Lower lobe of right lung (tissue), 2 donors: ENCODE results near the gene NEDD9. TPM values are rescaled to one million over a fixed set of nuclear protein-coding genes. Genes with fewer than 3 reads are reported as not detected.

Experiments
- ATAC-seq, 2 donors: fragments of 200-7000 bp; cut with Tn5 transposase; one replicate each; pipeline ENCODE4 v1.9.1; 2020 to 2022; ENCODE audit warnings: mild to moderate bottlenecking in 2 of 2, moderate library complexity in 2 of 2
- DNase-seq: peaks from one replicate; pipeline ENCODE4 v3.0.0-alpha.2; 2020
- H3K27ac ChIP-seq: fragments of 200-600 bp; one replicate; pipeline ENCODE4 v1.8.0; 2022
- H3K27me3 ChIP-seq: fragments of 200-600 bp; one replicate; pipeline ENCODE4 v1.8.0; 2022; ENCODE audit warnings: low read depth
- H3K36me3 ChIP-seq: fragments of 200-600 bp; one replicate; pipeline ENCODE4 v1.8.0; 2022; ENCODE audit warnings: mild to moderate bottlenecking
- H3K4me1 ChIP-seq: fragments of 200-600 bp; one replicate; pipeline ENCODE4 v1.8.0; 2022
- H3K4me3 ChIP-seq: fragments of 200-600 bp; one replicate; pipeline ENCODE4 v1.8.0; 2022; ENCODE audit warnings: mild to moderate bottlenecking
- H3K9me3 ChIP-seq: fragments of 200-600 bp; one replicate; pipeline ENCODE4 v1.8.0; 2022
- intact Hi-C: fragments of 100-400 bp; cut with DNase I; formaldehyde crosslinking; loops from one replicate; pipeline ENCODE4 v1.11.0; 2022
- long read RNA-seq: library from polyadenylated mRNA; unstranded; transcript quantifications from one replicate; pipeline ENCODE4 v2.0.0, GENCODE V29; 2021
- total RNA-seq: library from RNA; stranded (reverse); fragmentation: NEBNext Ultra II Directional; extraction: Animal tissue kit (Norgen Biotek cat#: 25700); gene quantifications from one replicate; pipeline ENCODE4 v1.2.1, GENCODE V29; 2021
- TF ChIP-seq, protein P1 (sequence below): fragments of 200-600 bp; IDR thresholded peaks from one replicate; pipeline ENCODE4 v1.8.0; 2022; ENCODE audit warnings: antibody characterized with exemption, mild to moderate bottlenecking
- donor health status: DM: no; HTN: yes; CAD: no; lungs with severe emphysema.

The NEDD9 gene, protein sequence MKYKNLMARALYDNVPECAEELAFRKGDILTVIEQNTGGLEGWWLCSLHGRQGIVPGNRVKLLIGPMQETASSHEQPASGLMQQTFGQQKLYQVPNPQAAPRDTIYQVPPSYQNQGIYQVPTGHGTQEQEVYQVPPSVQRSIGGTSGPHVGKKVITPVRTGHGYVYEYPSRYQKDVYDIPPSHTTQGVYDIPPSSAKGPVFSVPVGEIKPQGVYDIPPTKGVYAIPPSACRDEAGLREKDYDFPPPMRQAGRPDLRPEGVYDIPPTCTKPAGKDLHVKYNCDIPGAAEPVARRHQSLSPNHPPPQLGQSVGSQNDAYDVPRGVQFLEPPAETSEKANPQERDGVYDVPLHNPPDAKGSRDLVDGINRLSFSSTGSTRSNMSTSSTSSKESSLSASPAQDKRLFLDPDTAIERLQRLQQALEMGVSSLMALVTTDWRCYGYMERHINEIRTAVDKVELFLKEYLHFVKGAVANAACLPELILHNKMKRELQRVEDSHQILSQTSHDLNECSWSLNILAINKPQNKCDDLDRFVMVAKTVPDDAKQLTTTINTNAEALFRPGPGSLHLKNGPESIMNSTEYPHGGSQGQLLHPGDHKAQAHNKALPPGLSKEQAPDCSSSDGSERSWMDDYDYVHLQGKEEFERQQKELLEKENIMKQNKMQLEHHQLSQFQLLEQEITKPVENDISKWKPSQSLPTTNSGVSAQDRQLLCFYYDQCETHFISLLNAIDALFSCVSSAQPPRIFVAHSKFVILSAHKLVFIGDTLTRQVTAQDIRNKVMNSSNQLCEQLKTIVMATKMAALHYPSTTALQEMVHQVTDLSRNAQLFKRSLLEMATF
- total RNA-seq, result 127 TPM
- long read RNA-seq, full-length matches to known transcripts, result 18 of 158 reads
- long read RNA-seq, partial matches to known transcripts, result 71 of 158 reads
- long read RNA-seq, other reads (novel, unspliced or antisense), result 69 of 158 reads

DNA sequence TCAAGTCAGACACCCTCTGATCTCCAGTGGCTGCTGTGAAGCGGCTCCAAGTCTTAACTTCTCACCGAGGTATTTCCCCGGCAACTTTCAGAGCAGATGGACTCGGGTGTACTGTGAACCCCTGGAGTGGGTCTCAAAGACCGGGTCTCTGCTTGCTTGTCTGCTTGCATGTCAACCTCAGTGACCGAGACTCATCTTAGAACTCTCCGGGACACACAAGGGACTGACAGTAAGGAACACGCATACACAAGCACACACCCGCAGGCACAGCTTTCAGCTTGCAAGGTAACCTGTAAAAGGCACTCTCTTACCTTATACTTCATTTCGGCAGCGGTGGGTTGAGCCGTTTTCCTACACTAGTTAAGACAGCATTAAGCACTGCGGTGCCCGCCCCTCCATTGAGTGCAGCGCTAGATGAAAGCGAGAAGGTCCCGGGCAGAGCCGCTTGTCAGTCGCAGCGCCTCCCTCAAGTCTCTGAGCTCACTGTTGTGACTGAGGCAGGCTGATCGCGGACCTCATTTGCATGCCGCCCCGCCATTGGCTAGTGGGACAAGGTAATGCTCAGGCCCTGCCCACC, at the start of gene NEDD9:
NEDD9 (minus strand) TSS at position 476 of the 577 bp plus-strand sequence; CDS start at position 323, 153 bp downstream.
- intact Hi-C loops, result no loop called here
- TF ChIP-seq, protein P1, sequence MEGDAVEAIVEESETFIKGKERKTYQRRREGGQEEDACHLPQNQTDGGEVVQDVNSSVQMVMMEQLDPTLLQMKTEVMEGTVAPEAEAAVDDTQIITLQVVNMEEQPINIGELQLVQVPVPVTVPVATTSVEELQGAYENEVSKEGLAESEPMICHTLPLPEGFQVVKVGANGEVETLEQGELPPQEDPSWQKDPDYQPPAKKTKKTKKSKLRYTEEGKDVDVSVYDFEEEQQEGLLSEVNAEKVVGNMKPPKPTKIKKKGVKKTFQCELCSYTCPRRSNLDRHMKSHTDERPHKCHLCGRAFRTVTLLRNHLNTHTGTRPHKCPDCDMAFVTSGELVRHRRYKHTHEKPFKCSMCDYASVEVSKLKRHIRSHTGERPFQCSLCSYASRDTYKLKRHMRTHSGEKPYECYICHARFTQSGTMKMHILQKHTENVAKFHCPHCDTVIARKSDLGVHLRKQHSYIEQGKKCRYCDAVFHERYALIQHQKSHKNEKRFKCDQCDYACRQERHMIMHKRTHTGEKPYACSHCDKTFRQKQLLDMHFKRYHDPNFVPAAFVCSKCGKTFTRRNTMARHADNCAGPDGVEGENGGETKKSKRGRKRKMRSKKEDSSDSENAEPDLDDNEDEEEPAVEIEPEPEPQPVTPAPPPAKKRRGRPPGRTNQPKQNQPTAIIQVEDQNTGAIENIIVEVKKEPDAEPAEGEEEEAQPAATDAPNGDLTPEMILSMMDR, result no peak

DNA sequence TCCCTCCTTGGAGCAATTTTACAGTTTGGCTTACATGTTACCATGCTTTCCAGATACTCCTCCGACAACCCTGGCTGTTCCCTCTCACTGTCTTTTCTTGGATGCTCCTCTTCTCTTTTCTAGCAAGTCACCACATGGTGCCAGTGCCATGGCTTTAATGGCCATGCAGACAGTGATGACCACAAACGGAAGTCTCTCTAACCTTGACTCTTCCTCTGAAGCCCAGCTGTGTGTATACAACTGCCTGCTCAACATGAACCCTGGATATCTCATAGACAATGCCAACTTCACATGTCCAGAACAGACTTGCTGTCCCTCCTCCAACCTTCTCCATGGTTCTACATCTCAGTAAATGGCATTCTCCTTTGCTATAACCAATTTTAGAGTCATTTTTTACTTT, 49.8 kb upstream of the NEDD9 start:
- H3K4me3 ChIP-seq, result no peak overlapping the region
- TF ChIP-seq, protein P1, result no peak
- peaks cover 31% of the 10 kb centered on the region for H3K4me1 ChIP-seq
- no peak for ATAC-seq
- no peak for DNase-seq
- H3K27me3 ChIP-seq, result no peaks in the 10 kb centered on the region
- H3K9me3 ChIP-seq, result peaks cover 5% of the 10 kb centered on the region
- H3K36me3 ChIP-seq, result no peaks in the 10 kb centered on the region
- intact Hi-C loops, result no loop called here
- H3K27ac ChIP-seq, result no peak overlapping the region

More for the DNA sequence above, at the start of gene NEDD9:
- no peaks in the 10 kb centered on the region for H3K9me3 ChIP-seq
- ATAC-seq (peak; percentile 95 to 98), DNase-seq (peak; percentile 98)
- H3K4me1 ChIP-seq, result peaks cover 57% of the 10 kb centered on the region
- H3K36me3 ChIP-seq, result no peaks in the 10 kb centered on the region
- H3K27ac ChIP-seq, result peak within 1 kb of the TSS; percentile 93
- peak within 1 kb of the TSS; percentile 67 for H3K4me3 ChIP-seq
- no peaks in the 10 kb centered on the region for H3K27me3 ChIP-seq

DNA sequence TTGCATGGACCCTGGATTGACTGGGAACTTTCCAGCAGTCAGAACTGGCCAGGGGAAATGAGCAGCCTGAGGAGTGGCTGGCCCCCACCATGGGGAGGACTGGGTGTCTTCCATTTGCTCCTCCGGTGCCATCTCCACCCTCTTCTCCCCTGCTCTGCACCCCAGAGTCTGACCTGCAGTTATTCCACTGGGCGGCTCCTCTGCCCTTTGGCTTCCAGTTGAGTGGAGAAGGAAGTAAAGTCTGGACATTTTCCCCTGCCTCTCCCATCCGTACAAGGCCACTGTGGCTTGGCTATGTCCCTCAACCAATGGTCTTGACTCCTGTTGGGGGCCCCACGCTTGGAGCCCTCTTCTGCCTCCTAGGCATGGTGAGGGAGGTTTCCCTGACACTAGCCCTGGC, 47.9 kb upstream of the NEDD9 start:
- TF ChIP-seq, protein P1, result no peak
- Histone ChIP-seq H3K4me1 (peaks cover 50% of the 10 kb centered on the region), H3K9me3 (no peaks in the 10 kb centered on the region), H3K4me3 (no peak overlapping the region), H3K27me3 (no peaks in the 10 kb centered on the region), H3K36me3 (no peaks in the 10 kb centered on the region), H3K27ac (no peak overlapping the region)
- intact Hi-C loops, result no loop called here
- no peak for ATAC-seq
- no peak for DNase-seq

DNA sequence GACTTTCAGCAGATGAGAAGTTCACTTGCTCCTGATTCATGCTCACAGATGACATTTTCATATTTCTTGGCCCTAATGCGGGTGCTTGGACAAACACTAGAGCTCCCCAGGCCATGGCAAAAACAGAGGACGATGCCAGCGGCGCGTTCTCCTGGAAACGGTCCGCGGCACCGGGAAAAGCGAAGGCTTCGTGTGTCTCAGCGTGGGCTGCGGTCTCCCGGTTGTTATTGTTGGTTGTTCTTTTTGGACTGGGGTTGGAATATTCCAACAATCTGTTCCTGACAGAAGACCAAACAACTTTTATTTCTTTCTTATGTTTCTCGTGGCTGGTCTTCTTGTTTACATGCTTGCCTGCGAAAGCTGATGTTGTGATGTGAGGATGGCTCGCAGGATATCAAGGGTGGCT, 46.8 kb upstream of the NEDD9 start:
- no peaks in the 10 kb centered on the region for H3K36me3 ChIP-seq
- peaks cover 55% of the 10 kb centered on the region for H3K4me1 ChIP-seq
- TF ChIP-seq, protein P1, result no peak
- no peaks in the 10 kb centered on the region for H3K9me3 ChIP-seq
- H3K27me3 ChIP-seq, result no peaks in the 10 kb centered on the region
- ATAC-seq, result no peak
- H3K4me3 ChIP-seq, result no peak overlapping the region
- intact Hi-C loops, result no loop called here
- no peak for DNase-seq
- peak overlapping the region; percentile 28 for H3K27ac ChIP-seq

DNA sequence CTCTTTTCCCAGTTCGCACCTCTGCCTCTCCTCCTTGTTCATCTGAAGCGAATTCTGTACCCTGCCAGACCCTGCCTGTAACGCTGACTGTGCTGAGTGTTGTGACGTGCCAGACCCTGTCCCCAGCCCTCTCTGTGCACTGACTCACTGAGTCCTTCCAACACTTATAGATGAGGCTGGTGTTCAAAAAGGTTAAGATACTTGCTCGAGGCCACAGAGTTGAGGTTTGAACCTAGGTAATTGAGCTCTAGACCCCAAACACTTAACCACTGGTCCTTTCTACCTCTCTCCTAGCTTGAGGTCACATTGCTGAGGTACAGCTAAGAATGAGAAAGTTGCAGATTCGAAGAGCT, 45.7 kb upstream of the NEDD9 start:
- H3K9me3 ChIP-seq, result no peaks in the 10 kb centered on the region
- H3K4me1 ChIP-seq, result peaks cover 56% of the 10 kb centered on the region
- ATAC-seq (no peak), DNase-seq (no peak)
- H3K36me3 ChIP-seq, result no peaks in the 10 kb centered on the region
- peak overlapping the region; percentile 71 for H3K27ac ChIP-seq
- intact Hi-C loops, result no loop called here
- H3K4me3 ChIP-seq, result no peak overlapping the region
- no peaks in the 10 kb centered on the region for H3K27me3 ChIP-seq
- TF ChIP-seq, protein P1, result no peak
